C4-2B (cell line): ENCODE measurements around the gene LRIG2.
"Not testable (repeated sequence)": the region's sequence is repeated elsewhere in the genome, so short reads cannot be mapped to it uniquely, and the experiment has no call there.

Experiments used
- CTCF ChIP-seq: fragments of 450-650 bp; conservative IDR thresholded peaks from 2 replicates; pipeline ENCODE4 v1.5.1; 2017; ENCODE audit warnings: mild to moderate bottlenecking
- ZFX ChIP-seq: fragments of 450-650 bp; IDR thresholded peaks from 2 replicates; pipeline ENCODE4 v1.6.1; 2017

- not testable (repeated sequence) for TF ChIP-seq CTCF, ZFX
These were observed 29.9 kb upstream of the LRIG2 start for GRCh38 chr1:113043144-113043488.
